Uterus (tissue), 4 donors: ENCODE measurements around the gene TMPRSS13. TPM values are rescaled to one million over a fixed set of nuclear protein-coding genes. Genes with fewer than 3 reads are reported as not detected.

Experiments
- DNase-seq, 2 donors: peaks; one replicate each; pipeline ENCODE4 v3.0.0-alpha.2; 2019 to 2020
- H3K27ac ChIP-seq, 2 donors: fragments of 200-600 bp; sonication (generic); 1 replicate in 1 of 2; 2 replicates in 1 of 2; pipeline ENCODE4 v1.5.1; 2016 to 2018
- H3K27me3 ChIP-seq, 2 donors: fragments of 200-600 bp; sonication (generic); one replicate each; pipeline ENCODE4 v1.5.1; 2018 to 2019; ENCODE audit warnings: control low read depth in 1 of 2
- H3K36me3 ChIP-seq, 2 donors: fragments of 200-600 bp; sonication (generic); one replicate each; pipeline ENCODE4 v1.5.1; 2019; ENCODE audit warnings: control low read depth in 1 of 2
- H3K4me1 ChIP-seq, 2 donors: fragments of 200-600 bp; sonication (generic); one replicate each; pipeline ENCODE4 v1.5.1; 2018 to 2019; ENCODE audit warnings: control low read depth in 1 of 2
- H3K4me3 ChIP-seq, 2 donors: fragments of 200-600 bp; sonication (generic); 1 replicate in 1 of 2; 2 replicates in 1 of 2; pipeline ENCODE4 v1.5.1; 2018 to 2019; ENCODE audit warnings: mild to moderate bottlenecking in 1 of 2
- H3K9me3 ChIP-seq, 2 donors: fragments of 200-600 bp; sonication (generic); one replicate each; pipeline ENCODE4 v1.5.1; 2019; ENCODE audit warnings: control low read depth in 1 of 2
- CTCF ChIP-seq, 4 experiments: fragments of 200-600 bp in 2 of 4; fragments of 450-650 bp in 2 of 4; sonication (generic) in 2 of 4; IDR thresholded peaks; one replicate each; pipeline ENCODE4 v1.5.1; 2016 to 2019; ENCODE audit warnings: antibody characterized with exemption in 4 of 4, mild to moderate bottlenecking in 2 of 4, moderate library complexity in 1 of 4
- POLR2A ChIP-seq, 2 donors: fragments of 450-650 bp; IDR thresholded peaks; one replicate each; pipeline ENCODE4 v1.6.1; 2016; ENCODE audit warnings: antibody characterized with exemption in 2 of 2, mild to moderate bottlenecking in 1 of 2, moderate library complexity in 1 of 2
- intact Hi-C: fragments of 100-400 bp; cut with DNase I; formaldehyde crosslinking; loops from one replicate; pipeline ENCODE4 v1.15.1; 2023; ENCODE audit warnings: low total_unique reads
- total RNA-seq, 4 donors: library from RNA; depleted of rRNA in 3 of 4; stranded (reverse); fragments of >200 nt in 3 of 4; gene quantifications; one replicate each; pipeline versions ENCODE4 v1.1.0 to v1.2.4, GENCODE V29; 2014 to 2023
- donor health status: DM: yes; HTN: yes; CAD: no.

TMPRSS13 gene
- total RNA-seq, 4 donors from 2014 or later, result 0.15 to 0.90 (median 0.51) TPM; not detected in 1

- H3K4me3 ChIP-seq, result no peak overlapping the region
- H3K36me3 ChIP-seq, result no peaks in the 10 kb centered on the region
- no peaks in the 10 kb centered on the region for H3K4me1 ChIP-seq
- DNase-seq, result peak in 1 of 2 donors; percentile 16
- no peaks in the 10 kb centered on the region for H3K9me3 ChIP-seq
- no peak overlapping the region for H3K27ac ChIP-seq
- no peaks in the 10 kb centered on the region for H3K27me3 ChIP-seq
- TF ChIP-seq POLR2A (IDR thresholded peaks at IDR 0.05), result no peak
- no peak for TF ChIP-seq CTCF (IDR thresholded peaks at IDR 0.05)
- intact Hi-C loops, result no loop called here
Measured at GRCh38 chr11:117903505-117904382, 25.5 kb downstream of the TMPRSS13 start.

GRCh38 chr11:117902001-117902845 lies 27.0 kb downstream of the TMPRSS13 start:
- Histone ChIP-seq H3K9me3 (no peaks in the 10 kb centered on the region), H3K27ac (no peak overlapping the region), H3K36me3 (no peaks in the 10 kb centered on the region), H3K4me1 (no peaks in the 10 kb centered on the region), H3K4me3 (no peak overlapping the region), H3K27me3 (no peaks in the 10 kb centered on the region)
- no peak for TF ChIP-seq POLR2A (IDR thresholded peaks at IDR 0.05)
- no peak for TF ChIP-seq CTCF (IDR thresholded peaks at IDR 0.05)
- peak; percentile 7 to 8 for DNase-seq
- intact Hi-C loops, result no loop called here

GRCh38 chr11:117901601-117902000 lies 27.6 kb downstream of the TMPRSS13 start:
- Histone ChIP-seq H3K36me3 (no peaks in the 10 kb centered on the region), H3K27ac (no peak overlapping the region), H3K9me3 (no peaks in the 10 kb centered on the region), H3K4me3 (no peak overlapping the region), H3K4me1 (no peaks in the 10 kb centered on the region), H3K27me3 (no peaks in the 10 kb centered on the region)
- intact Hi-C loops, result no loop called here
- TF ChIP-seq CTCF (IDR thresholded peaks at IDR 0.05), result no peak
- TF ChIP-seq POLR2A (IDR thresholded peaks at IDR 0.05), result no peak
- peak; percentile 8 to 14 for DNase-seq

- intact Hi-C loops, result no loop called here
- Histone ChIP-seq H3K27ac (no peak overlapping the region), H3K36me3 (no peaks in the 10 kb centered on the region), H3K4me3 (no peak overlapping the region), H3K9me3 (no peaks in the 10 kb centered on the region), H3K27me3 (no peaks in the 10 kb centered on the region), H3K4me1 (no peaks in the 10 kb centered on the region)
- DNase-seq, result peak; percentile 8 to 10
- TF ChIP-seq CTCF (IDR thresholded peaks at IDR 0.05) (no peak), POLR2A (IDR thresholded peaks at IDR 0.05) (no peak)
Measured at GRCh38 chr11:117900720-117901440, 28.3 kb downstream of the TMPRSS13 start.
